ENCODE data around the gene SMAD3. TPM values are rescaled to one million over a fixed set of nuclear protein-coding genes. Genes with fewer than 3 reads are reported as not detected.
"Not testable (repeated sequence)": the region's sequence is repeated elsewhere in the genome, so short reads cannot be mapped to it uniquely, and the experiment has no call there.

The SMAD3 gene
- total and polyA plus RNA-seq, 2 donors (not counting 1 experiment from before 2014, with no cell fraction given) = 55.9 to 163 TPM

GRCh38 chr15:67019069-67019468 lies 46.3 kb upstream of the SMAD3 start:
- Histone ChIP-seq H4K20me1 (ENCODE audit: control insufficient read depth, insufficient read depth, low read length, poor library complexity, severe bottlenecking) (no peaks in the 10 kb centered on the region), H3K79me2 (ENCODE audit: control insufficient read depth, insufficient read depth, low read length) (no peaks in the 10 kb centered on the region), H3K4me3 (ENCODE audit: control extremely low read depth in 1 of 5, extremely low read depth in 1 of 5, insufficient read depth in 1 of 5, low read depth in 2 of 5, low read length in 4 of 5) (no peak overlapping the region), H3K9me3 (ENCODE audit: control extremely low read depth in 1 of 3, control insufficient read depth in 2 of 3, insufficient read depth in 1 of 3, low read length in 2 of 3) (no peaks in the 10 kb centered on the region), H3K27me3 (replicated peaks in 1 of 4; ENCODE audit: control extremely low read depth in 1 of 4, control insufficient read depth in 3 of 4, insufficient read depth in 4 of 4, low read length in 3 of 4) (no peaks in the 10 kb centered on the region), H3K4me1 (ENCODE audit: control insufficient read depth in 2 of 2, insufficient read depth in 2 of 2, low read length in 2 of 2) (peaks cover 0 to 4% of the 10 kb centered on the region in 2 donors), H2AFZ (ENCODE audit: insufficient read depth, low read depth, low read length, poor library complexity, severe bottlenecking) (no peak overlapping the region), H3K9ac (ENCODE audit: low read length) (no peak overlapping the region), H3K36me3 (replicated peaks in 1 of 2; ENCODE audit: control extremely low read depth in 1 of 2, control insufficient read depth in 1 of 2, extremely low read depth in 1 of 2, insufficient read depth in 2 of 2, low read length in 1 of 2) (no peaks in the 10 kb centered on the region), H3K4me2 (replicated peaks; ENCODE audit: low read depth, low read length, poor library complexity, severe bottlenecking) (no peak overlapping the region), H3K27ac (ENCODE audit: low read length in 2 of 2) (no peak overlapping the region)
- Mint-ChIP-seq H3K27ac (no peak overlapping the region), H3K27me3 (peaks cover 6% of the 10 kb centered on the region), H3K4me1 (peaks cover 4% of the 10 kb centered on the region), H3K4me3 (no peak overlapping the region), H3K9me3 (ENCODE audit: insufficient read depth) (no peaks in the 10 kb centered on the region)
- intact Hi-C loops (cut with micrococcal nuclease) = no loop called here
- 92% methylated on average over 3 of the region's 5 CpGs for WGBS (ENCODE audit: insufficient coverage)
- TF ChIP-seq CTCF (IDR thresholded peaks at IDR 0.05) (no peak), EZH2 (IDR thresholded peaks at IDR 0.05; ENCODE audit: borderline replicate concordance, insufficient read depth, low read depth, low read length, poor library complexity, severe bottlenecking) (no peak)
- ChIA-PET POLR2A (no interaction called here), CTCF (interaction anchor here (0.6 to 0.7 kb wide), 2 partner anchors 11 to 50 kb away, joined by 3 to 4 read pairs; no protein-coding TSS in a partner anchor)
- ATAC-seq (ENCODE audit: low read depth) = no peak
- no peak for DNase-seq

GRCh38 chr15:67019884-67020520 lies 45.4 kb upstream of the SMAD3 start:
- Mint-ChIP-seq H3K4me3 (no peak overlapping the region), H3K4me1 (peaks cover 4% of the 10 kb centered on the region), H3K9me3 (ENCODE audit: insufficient read depth) (no peaks in the 10 kb centered on the region), H3K27ac (no peak overlapping the region), H3K27me3 (peaks cover 6% of the 10 kb centered on the region)
- CTCF ChIA-PET = interaction anchor here (0.6 kb wide), 1 partner anchor 16 kb away, joined by 4 read pairs; no protein-coding TSS in a partner anchor
- TF ChIP-seq CTCF (IDR thresholded peaks at IDR 0.05) (no peak), EZH2 (IDR thresholded peaks at IDR 0.05; ENCODE audit: borderline replicate concordance, insufficient read depth, low read depth, low read length, poor library complexity, severe bottlenecking) (no peak)
- no peak for ATAC-seq (ENCODE audit: low read depth)
- Histone ChIP-seq H3K9me3 (ENCODE audit: control extremely low read depth in 1 of 3, control insufficient read depth in 2 of 3, insufficient read depth in 1 of 3, low read length in 2 of 3) (no peaks in the 10 kb centered on the region), H3K79me2 (ENCODE audit: control insufficient read depth, insufficient read depth, low read length) (no peaks in the 10 kb centered on the region), H4K20me1 (ENCODE audit: control insufficient read depth, insufficient read depth, low read length, poor library complexity, severe bottlenecking) (no peaks in the 10 kb centered on the region), H3K9ac (ENCODE audit: low read length) (no peak overlapping the region), H3K27me3 (replicated peaks in 1 of 4; ENCODE audit: control extremely low read depth in 1 of 4, control insufficient read depth in 3 of 4, insufficient read depth in 4 of 4, low read length in 3 of 4) (no peaks in the 10 kb centered on the region), H3K27ac (ENCODE audit: low read length in 2 of 2) (no peak overlapping the region), H2AFZ (ENCODE audit: insufficient read depth, low read depth, low read length, poor library complexity, severe bottlenecking) (peak overlapping the region; percentile 5), H3K4me1 (ENCODE audit: control insufficient read depth in 2 of 2, insufficient read depth in 2 of 2, low read length in 2 of 2) (peaks cover 0 to 4% of the 10 kb centered on the region in 2 donors), H3K4me3 (ENCODE audit: control extremely low read depth in 1 of 5, extremely low read depth in 1 of 5, insufficient read depth in 1 of 5, low read depth in 2 of 5, low read length in 4 of 5) (no peak overlapping the region), H3K36me3 (replicated peaks in 1 of 2; ENCODE audit: control extremely low read depth in 1 of 2, control insufficient read depth in 1 of 2, extremely low read depth in 1 of 2, insufficient read depth in 2 of 2, low read length in 1 of 2) (no peaks in the 10 kb centered on the region), H3K4me2 (replicated peaks; ENCODE audit: low read depth, low read length, poor library complexity, severe bottlenecking) (no peak overlapping the region)
- no peak for DNase-seq
- intact Hi-C loops (cut with micrococcal nuclease) = no loop called here
- WGBS (ENCODE audit: insufficient coverage) = 73% methylated on average over 4 of the region's 5 CpGs
- POLR2A ChIA-PET = no interaction called here

- H3K9me3 Mint-ChIP-seq (ENCODE audit: insufficient read depth); H3K79me2 ChIP-seq (ENCODE audit: control insufficient read depth, insufficient read depth, low read length); H4K20me1 ChIP-seq (ENCODE audit: control insufficient read depth, insufficient read depth, low read length, poor library complexity, severe bottlenecking); H3K4me1 ChIP-seq (ENCODE audit: control insufficient read depth in 2 of 2, insufficient read depth in 2 of 2, low read length in 2 of 2); DNase-seq; H3K27ac ChIP-seq (ENCODE audit: low read length in 2 of 2); H3K4me3 Mint-ChIP-seq; H3K27me3 ChIP-seq (replicated peaks in 1 of 4; ENCODE audit: control extremely low read depth in 1 of 4, control insufficient read depth in 3 of 4, insufficient read depth in 4 of 4, low read length in 3 of 4); H3K27ac Mint-ChIP-seq; H2AFZ ChIP-seq (ENCODE audit: insufficient read depth, low read depth, low read length, poor library complexity, severe bottlenecking); H3K4me2 ChIP-seq (replicated peaks; ENCODE audit: low read depth, low read length, poor library complexity, severe bottlenecking); H3K27me3 Mint-ChIP-seq; H3K4me1 Mint-ChIP-seq; H3K9ac ChIP-seq (ENCODE audit: low read length); POLR2A ChIA-PET; intact Hi-C loops (cut with micrococcal nuclease); ATAC-seq (ENCODE audit: low read depth); H3K36me3 ChIP-seq (replicated peaks in 1 of 2; ENCODE audit: control extremely low read depth in 1 of 2, control insufficient read depth in 1 of 2, extremely low read depth in 1 of 2, insufficient read depth in 2 of 2, low read length in 1 of 2); H3K4me3 ChIP-seq (ENCODE audit: control extremely low read depth in 1 of 5, extremely low read depth in 1 of 5, insufficient read depth in 1 of 5, low read depth in 2 of 5, low read length in 4 of 5); H3K9me3 ChIP-seq (ENCODE audit: control extremely low read depth in 1 of 3, control insufficient read depth in 2 of 3, insufficient read depth in 1 of 3, low read length in 2 of 3): not testable (repeated sequence)
- no CpG with 5 or more reads among the region's 2 CpGs for WGBS (ENCODE audit: insufficient coverage)
- CTCF ChIA-PET = interaction anchor here (1.5 kb wide), 1 partner anchor 95 kb away, joined by 3 read pairs; no protein-coding TSS in a partner anchor
These were observed 44.7 kb upstream of the SMAD3 start for GRCh38 chr15:67020668-67021067.
